Fibroblast of pulmonary artery (primary cell): Measurements from ENCODE around the gene MLST8.
A peak's percentile ranks its signal among the peaks of the same experiment; 100 is the strongest.

Source experiments
- DNase-seq: peaks from one replicate; pipeline ENCODE4 v3.0.0-alpha.2; 2010; ENCODE audit warnings: low read depth
- H3K4me3 ChIP-seq: replicated peaks from 2 replicates; pipeline ENCODE4 v1.5.1; 2011; ENCODE audit warnings: low read depth, mild to moderate bottlenecking, control low read depth, low read length, moderate library complexity
- TF ChIP-seq, protein P1 (sequence below): IDR thresholded peaks from 2 replicates; pipeline ENCODE4 v1.5.1; 2011; ENCODE audit warnings: mild to moderate bottlenecking, control low read depth, low read length, inconsistent platforms; ENCODE audit errors: missing control alignments

The MLST8 gene

DNA sequence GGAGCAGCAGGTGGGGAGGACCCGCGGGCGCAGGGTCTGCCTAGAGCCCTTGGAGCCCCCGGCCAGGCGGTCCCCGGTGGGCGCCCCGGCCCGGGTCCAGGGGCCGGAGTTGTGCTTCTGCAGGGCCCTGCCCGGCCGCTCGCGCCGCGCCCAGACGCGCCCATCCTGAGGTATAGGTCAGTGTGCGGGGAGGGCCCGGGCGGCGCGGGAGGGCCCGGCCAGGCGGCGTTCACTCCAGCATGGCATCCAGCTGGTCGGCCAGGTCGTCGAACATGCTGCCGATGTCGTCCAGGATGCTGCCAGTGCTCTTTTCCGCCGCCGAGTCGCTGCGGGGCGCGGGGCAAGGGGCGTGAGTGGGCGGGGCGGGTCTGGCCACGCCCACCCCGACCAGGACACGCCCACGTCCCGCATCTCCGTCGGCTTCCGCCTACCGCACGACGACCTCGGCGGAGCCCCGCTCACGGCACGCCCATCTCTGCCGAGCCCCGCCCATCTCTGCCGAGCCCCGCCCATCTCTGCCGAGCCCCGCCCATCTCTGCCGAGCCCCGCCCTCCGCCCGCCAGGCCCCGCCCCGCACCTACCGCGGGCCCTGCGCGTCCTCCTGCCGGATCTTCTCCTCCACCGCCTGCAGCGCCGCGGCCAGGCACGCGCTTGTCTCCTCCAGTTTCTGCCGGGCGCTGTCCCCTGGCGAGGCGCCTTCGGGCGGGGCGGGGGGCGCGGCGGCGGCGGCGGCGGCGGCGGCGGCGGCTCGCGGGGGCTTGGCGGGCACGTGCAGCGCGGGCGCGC lies 26.7 kb upstream of the MLST8 start:
- peak; percentile 32 for DNase-seq

DNA sequence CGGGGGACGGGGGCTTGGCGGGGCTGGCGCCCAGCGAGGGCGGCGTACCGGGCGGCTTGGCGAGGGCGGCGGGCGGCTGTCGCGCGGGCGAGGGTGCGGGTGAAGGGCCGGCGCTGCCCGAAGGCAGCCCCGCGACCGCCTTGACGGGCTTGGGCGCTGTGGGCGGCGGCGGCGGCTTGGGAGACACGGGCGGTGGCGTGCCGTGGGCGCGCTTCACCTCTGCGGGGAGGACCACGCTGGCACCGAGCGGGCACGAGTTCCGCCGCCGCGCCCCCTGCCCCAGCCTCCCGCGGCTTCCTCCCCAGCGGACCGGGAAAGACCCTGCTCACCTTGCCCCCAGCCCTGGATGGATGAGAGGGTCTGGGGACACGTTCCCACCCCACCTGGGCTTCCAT lies 26.1 kb upstream of the MLST8 start:
- no peak overlapping the region for H3K4me3 ChIP-seq
- no peak for DNase-seq
- TF ChIP-seq, protein P1, sequence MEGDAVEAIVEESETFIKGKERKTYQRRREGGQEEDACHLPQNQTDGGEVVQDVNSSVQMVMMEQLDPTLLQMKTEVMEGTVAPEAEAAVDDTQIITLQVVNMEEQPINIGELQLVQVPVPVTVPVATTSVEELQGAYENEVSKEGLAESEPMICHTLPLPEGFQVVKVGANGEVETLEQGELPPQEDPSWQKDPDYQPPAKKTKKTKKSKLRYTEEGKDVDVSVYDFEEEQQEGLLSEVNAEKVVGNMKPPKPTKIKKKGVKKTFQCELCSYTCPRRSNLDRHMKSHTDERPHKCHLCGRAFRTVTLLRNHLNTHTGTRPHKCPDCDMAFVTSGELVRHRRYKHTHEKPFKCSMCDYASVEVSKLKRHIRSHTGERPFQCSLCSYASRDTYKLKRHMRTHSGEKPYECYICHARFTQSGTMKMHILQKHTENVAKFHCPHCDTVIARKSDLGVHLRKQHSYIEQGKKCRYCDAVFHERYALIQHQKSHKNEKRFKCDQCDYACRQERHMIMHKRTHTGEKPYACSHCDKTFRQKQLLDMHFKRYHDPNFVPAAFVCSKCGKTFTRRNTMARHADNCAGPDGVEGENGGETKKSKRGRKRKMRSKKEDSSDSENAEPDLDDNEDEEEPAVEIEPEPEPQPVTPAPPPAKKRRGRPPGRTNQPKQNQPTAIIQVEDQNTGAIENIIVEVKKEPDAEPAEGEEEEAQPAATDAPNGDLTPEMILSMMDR, result no peak

More for the DNA sequence above, 26.7 kb upstream of the MLST8 start:
- no peak overlapping the region for H3K4me3 ChIP-seq
- TF ChIP-seq, protein P1, result no peak

DNA sequence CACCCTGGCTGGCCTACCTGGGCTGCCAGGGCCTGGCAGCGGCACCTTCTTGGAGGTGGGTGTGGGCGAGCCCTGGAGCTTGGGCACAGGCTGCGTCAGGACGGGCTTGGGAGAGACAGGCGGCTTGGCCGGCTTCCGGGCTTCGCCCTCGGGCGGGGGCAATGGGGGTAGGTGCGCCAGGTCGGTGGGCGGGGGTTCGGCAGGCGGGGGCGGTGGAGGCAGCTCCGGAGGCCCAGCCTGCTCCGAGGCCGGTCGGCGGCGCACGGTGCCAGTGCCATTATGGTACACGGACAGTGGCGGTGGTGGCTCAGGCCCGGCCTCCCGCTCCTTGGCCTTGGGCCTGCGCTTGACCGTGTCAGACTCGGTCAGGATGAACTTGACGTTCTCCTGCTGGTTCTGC lies 25.7 kb upstream of the MLST8 start:
- TF ChIP-seq, protein P1, result no peak
- no peak for DNase-seq
- H3K4me3 ChIP-seq, result no peak overlapping the region

DNA sequence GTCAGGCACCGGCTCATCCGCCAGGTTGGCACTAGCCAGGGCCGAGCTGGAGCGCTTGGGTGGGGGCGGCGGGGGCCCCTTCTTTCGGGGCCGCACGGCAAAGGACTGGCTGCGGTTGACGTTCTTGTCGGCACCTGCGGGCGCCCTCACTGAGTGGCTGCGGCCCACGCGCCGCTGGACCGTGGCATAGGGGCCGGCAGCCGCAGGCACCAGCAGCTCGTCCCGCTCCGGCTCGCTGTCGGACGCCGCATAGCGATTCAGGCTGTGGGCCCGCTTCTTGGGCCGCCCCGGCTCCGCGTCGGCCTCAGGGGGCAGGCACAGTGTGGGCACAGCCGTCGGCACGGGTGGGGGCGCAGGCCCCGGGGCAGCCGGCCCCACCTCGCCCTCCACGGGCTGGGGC lies 24.8 kb upstream of the MLST8 start:
- TF ChIP-seq, protein P1, result no peak
- DNase-seq, result no peak
- no peak overlapping the region for H3K4me3 ChIP-seq

DNA sequence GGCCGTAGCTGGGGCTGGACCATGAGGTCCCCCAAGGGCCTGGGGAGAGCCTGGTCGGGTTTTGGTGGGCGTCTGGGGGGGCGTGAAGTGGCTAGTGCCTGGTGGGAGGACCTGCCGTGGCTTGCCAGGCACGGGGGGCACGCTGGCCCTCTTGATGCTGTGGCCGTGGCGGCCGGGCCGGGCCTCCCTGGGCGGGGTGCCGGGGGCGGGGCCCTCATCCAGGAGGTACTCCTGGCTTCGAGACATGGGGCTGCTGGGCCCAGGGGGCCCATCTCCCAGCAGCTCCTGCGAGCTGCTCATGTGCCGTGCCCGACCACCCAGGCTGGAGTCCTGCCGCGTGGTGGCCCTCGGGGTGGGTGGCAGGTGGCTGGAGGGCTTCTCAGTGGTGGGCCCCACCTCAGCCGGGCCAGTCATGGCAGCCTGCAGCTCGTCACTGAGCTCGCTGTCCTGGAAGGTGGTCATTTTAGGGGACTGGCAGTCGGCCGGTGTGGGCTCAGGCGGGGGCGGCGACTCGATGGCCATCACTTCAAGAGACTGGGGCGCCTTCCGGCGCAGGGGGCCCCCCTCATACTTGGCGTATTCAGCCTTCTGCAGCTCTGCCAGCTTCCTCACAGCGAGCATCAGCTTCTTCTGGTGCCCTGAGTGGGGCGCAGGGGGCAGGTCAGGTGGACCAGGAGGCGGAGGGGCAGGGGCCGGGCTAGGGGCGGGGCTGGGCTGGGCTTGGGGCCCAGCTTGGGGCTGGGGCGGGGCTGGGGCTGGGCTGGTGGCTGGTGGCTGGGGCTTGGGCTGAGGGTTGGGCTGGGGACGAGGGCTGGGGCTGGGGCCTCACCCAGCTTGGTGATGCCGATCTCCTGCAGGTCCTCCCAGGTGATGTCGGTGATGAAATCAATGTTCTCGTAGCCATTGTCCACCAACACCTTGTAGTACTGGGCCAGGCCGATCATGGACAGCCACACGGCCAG lies 24.0 kb upstream of the MLST8 start:
- TF ChIP-seq, protein P1, result no peak
- no peak overlapping the region for H3K4me3 ChIP-seq
- no peak for DNase-seq

DNA sequence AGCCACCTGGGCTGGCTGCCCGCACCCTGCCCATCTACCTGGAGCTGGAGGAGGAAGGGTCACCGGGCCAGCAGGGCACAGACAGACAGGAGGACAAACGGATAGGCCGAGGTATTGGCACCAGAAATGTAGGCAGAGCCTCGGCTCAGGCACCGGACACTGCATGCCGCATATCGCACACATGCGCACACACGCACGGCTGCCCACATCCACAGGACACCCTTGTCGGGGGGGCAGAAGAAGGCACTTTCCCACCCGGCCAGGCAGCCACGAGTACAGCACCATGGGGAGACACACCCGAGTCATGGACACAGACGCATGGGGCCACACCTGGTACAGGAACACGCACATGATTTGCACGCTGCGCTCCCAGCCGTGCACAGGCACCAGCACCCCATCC lies 23.3 kb upstream of the MLST8 start:
- TF ChIP-seq, protein P1, result no peak
- no peak for DNase-seq
- H3K4me3 ChIP-seq, result no peak overlapping the region
